Brain microvascular endothelial cell (primary cell): ENCODE results near the gene ENHO.

Experiments
- DNase-seq: peaks from one replicate; pipeline ENCODE4 v3.0.0-alpha.2; 2020
- H3K27ac ChIP-seq: fragments of 250-450 bp; sonication (Bioruptor Pico); 2 replicates; pipeline ENCODE4 v1.5.1; 2020; ENCODE audit warnings: mild to moderate bottlenecking, moderate library complexity
- H3K27me3 ChIP-seq: fragments of 250-450 bp; sonication (Bioruptor Pico); replicated peaks from 2 replicates; pipeline ENCODE4 v1.5.1; 2020; ENCODE audit warnings: mild to moderate bottlenecking
- H3K36me3 ChIP-seq: fragments of 250-450 bp; sonication (Bioruptor Pico); replicated peaks from 2 replicates; pipeline ENCODE4 v1.5.1; 2020; ENCODE audit warnings: mild to moderate bottlenecking
- H3K4me3 ChIP-seq: 2 replicates; pipeline ENCODE4 v1.5.1; 2011; ENCODE audit warnings: low read depth, mild to moderate bottlenecking, control low read depth, low read length, moderate library complexity
- in situ Hi-C: cut with HindIII; loops from 2 replicates; pipeline ENCODE4 v1.10.0; 2017; ENCODE audit warnings: low sequenced_read_pairs, low pct_ligation_motif_present
- TF ChIP-seq, protein P1 (sequence below): IDR thresholded peaks from 2 replicates; pipeline ENCODE4 v1.5.1; 2011; ENCODE audit warnings: low read depth, mild to moderate bottlenecking, moderate library complexity, low read length, control low read depth, inconsistent platforms; ENCODE audit errors: missing control alignments

Gene ENHO

DNA sequence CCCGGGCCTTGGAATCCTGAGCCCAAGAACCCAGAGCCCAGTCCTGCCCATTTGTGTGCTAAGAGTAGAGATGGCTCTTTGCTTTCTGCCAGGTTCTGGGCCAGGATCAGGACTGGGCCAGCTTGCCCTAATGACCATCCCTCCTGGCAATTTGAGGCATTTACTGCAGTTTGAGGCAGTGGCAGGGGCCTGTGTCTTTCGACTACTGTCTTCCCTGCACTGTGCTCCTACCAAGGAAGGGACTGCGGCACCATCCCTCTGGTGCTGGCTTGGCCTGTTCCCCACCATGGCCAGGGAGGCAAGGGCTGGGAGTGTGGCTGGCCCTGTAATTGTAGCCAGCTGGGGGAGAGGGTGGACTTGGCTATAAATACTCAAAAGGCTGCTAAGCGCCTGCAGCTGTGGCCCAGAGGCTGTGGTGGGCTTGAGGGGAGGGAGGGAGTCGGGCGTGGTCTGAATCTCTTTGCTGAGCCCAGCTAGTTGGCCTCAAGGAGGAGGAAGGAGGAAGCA, 4.6 kb downstream of the ENHO start:
- no peak for DNase-seq
- peaks cover 6% of the 10 kb centered on the region for H3K27me3 ChIP-seq
- H3K4me3 ChIP-seq: no peak overlapping the region
- TF ChIP-seq, protein P1, sequence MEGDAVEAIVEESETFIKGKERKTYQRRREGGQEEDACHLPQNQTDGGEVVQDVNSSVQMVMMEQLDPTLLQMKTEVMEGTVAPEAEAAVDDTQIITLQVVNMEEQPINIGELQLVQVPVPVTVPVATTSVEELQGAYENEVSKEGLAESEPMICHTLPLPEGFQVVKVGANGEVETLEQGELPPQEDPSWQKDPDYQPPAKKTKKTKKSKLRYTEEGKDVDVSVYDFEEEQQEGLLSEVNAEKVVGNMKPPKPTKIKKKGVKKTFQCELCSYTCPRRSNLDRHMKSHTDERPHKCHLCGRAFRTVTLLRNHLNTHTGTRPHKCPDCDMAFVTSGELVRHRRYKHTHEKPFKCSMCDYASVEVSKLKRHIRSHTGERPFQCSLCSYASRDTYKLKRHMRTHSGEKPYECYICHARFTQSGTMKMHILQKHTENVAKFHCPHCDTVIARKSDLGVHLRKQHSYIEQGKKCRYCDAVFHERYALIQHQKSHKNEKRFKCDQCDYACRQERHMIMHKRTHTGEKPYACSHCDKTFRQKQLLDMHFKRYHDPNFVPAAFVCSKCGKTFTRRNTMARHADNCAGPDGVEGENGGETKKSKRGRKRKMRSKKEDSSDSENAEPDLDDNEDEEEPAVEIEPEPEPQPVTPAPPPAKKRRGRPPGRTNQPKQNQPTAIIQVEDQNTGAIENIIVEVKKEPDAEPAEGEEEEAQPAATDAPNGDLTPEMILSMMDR: no peak
- no peaks in the 10 kb centered on the region for H3K36me3 ChIP-seq
- no peak overlapping the region for H3K27ac ChIP-seq
- in situ Hi-C loops: no loop called here

DNA sequence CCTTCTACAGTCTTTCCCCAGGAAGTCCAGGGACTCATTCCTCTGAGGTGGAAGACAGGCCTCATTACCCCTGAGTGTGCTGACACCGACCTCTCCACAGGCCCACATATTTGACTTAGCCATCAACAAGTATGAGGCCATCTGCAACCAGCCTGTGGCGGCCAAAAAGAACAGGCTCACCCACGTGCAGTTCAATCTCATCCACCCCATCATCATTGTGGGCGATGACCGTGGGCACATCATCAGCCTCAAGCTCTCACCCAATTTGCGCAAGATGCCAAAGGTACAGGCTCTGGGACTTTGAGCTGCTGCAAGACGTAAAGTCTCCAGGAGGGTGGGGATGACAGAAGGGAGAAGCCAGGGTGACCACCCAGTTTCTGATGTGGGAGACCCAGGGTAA, 5.6 kb downstream of the ENHO start:
- no peak for DNase-seq
- in situ Hi-C loops: no loop called here
- Histone ChIP-seq H3K36me3 (no peaks in the 10 kb centered on the region), H3K27ac (no peak overlapping the region), H3K4me3 (no peak overlapping the region), H3K27me3 (peaks cover 6% of the 10 kb centered on the region)
- TF ChIP-seq, protein P1: no peak

DNA sequence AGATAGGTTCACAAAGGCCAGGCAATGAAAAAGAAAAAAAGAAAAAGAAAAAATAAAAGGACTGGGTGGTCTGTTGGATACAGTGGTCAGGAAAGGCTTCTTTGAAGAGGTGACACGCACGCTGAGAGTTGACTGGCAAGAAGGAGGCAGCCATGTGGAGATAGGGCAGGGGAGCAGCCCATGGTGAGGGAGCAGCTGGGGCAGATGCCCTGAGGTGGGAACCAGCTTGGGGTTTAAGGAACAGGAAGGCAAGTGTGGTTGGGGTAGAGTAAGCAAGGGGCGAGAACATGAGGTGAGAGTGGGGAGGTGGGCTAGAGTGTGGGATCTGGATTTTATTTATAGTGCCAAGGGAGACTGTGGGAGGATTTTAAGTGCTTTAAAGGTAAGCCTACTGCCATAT, 6.8 kb downstream of the ENHO start:
- in situ Hi-C loops: no loop called here
- TF ChIP-seq, protein P1: no peak
- Histone ChIP-seq H3K36me3 (no peaks in the 10 kb centered on the region), H3K27ac (no peak overlapping the region), H3K27me3 (peaks cover 6% of the 10 kb centered on the region), H3K4me3 (no peak overlapping the region)
- no peak for DNase-seq

DNA sequence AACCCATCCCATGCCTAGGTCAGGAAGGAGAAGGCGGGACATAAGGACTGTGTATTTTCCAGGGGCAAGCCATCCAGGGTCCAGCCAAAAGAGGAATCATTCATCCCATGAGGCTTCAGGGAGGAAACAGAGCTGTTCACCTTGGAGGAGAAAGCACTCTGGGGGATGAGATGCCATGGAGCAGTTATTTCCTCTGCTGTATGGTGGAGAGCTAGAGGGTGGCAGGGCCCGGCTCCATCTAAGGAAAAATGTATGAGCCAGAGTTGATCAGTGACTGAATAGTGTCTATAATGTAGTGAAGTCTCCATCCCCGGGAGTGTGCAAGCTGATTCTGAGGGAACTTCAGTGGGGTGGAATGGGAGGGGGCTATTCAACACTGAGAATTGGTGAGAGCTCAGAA, 8.0 kb downstream of the ENHO start:
- Histone ChIP-seq H3K27me3 (peaks cover 2% of the 10 kb centered on the region), H3K27ac (no peak overlapping the region), H3K36me3 (no peaks in the 10 kb centered on the region), H3K4me3 (no peak overlapping the region)
- no peak for DNase-seq
- TF ChIP-seq, protein P1: no peak
- in situ Hi-C loops: no loop called here

DNA sequence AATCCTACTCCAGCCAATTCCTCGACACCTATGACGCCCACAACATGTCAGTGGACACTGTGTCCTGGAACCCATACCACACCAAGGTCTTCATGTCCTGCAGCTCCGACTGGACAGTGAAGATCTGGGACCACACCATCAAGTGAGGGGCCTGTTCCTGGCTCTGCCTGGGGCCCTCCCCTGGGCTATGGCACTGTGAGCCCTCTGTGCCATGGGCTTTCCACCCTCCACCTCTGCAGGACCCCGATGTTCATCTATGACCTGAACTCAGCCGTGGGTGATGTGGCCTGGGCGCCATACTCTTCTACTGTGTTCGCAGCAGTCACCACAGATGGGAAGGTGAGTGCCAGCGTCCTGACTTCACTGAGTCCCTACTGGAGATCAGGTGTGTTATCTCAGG, 8.4 kb downstream of the ENHO start:
- in situ Hi-C loops: no loop called here
- Histone ChIP-seq H3K27ac (no peak overlapping the region), H3K27me3 (no peaks in the 10 kb centered on the region), H3K36me3 (no peaks in the 10 kb centered on the region), H3K4me3 (no peak overlapping the region)
- no peak for DNase-seq
- TF ChIP-seq, protein P1: no peak

DNA sequence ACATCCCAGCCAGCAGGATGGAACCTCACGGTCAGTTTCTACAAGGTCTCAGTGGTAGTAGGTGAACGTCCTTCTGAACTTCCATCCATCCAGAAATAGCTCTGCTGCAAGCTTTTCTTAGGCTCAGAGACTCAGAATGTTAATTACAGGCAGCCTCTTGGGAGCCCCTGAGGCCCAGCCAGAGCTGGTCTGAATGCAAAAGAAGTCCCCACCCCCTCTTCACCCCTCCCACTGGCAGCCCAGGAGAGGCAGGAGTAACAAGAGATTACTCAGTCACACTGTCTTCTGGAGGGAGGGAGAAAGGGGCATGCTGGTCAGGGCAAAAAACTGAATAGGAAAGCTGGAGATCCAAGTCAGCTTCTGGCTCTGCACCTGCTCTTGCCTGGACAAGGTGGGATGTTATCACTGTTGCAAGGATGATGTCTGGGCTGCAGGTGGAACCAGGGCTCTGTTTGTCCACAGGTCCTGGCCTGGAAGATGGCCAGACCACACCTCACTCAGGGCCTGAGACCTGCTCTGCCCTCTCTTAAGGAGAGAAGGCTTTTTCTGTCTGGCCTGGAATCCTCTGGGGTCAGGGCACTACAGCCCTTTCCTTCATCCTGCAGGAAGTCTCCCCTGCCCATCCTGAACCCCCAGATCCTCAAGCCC, 9.1 kb downstream of the ENHO start:
- TF ChIP-seq, protein P1: no peak
- Histone ChIP-seq H3K27ac (no peak overlapping the region), H3K36me3 (no peaks in the 10 kb centered on the region), H3K27me3 (no peaks in the 10 kb centered on the region), H3K4me3 (no peak overlapping the region)
- DNase-seq: no peak
- in situ Hi-C loops: no loop called here
